ENCODE data around the gene STK11.

Gene STK11

GRCh38 chr19:1225440-1226226, 20.1 kb downstream of the STK11 start:
- DNase-seq (ENCODE audit: low read depth, low spot score): no peak

GRCh38 chr19:1226227-1226518, 20.6 kb downstream of the STK11 start:
- DNase-seq (ENCODE audit: low read depth, low spot score): no peak

- DNase-seq (ENCODE audit: low read depth, low spot score): no peak
These were observed 21.1 kb downstream of the STK11 start for GRCh38 chr19:1226522-1227303.

GRCh38 chr19:1227304-1228054, 21.9 kb downstream of the STK11 start:
- no peak for DNase-seq (ENCODE audit: low read depth, low spot score)

GRCh38 chr19:1228161-1228957, 22.8 kb downstream of the STK11 start:
- no peak for DNase-seq (ENCODE audit: low read depth, low spot score)

- no peak for DNase-seq (ENCODE audit: low read depth, low spot score)
These were observed 23.7 kb downstream of the STK11 start for GRCh38 chr19:1229056-1229923.

GRCh38 chr19:1229924-1230782, 24.6 kb downstream of the STK11 start:
- no peak for DNase-seq (ENCODE audit: low read depth, low spot score)

GRCh38 chr19:1230783-1231489, 25.4 kb downstream of the STK11 start:
- DNase-seq (ENCODE audit: low read depth, low spot score): no peak

GRCh38 chr19:1231729-1232637, 26.4 kb downstream of the STK11 start:
- DNase-seq (ENCODE audit: low read depth, low spot score): no peak

GRCh38 chr19:1232652-1233072, 27.1 kb downstream of the STK11 start:
- DNase-seq (ENCODE audit: low read depth, low spot score): no peak

- no peak for DNase-seq (ENCODE audit: low read depth, low spot score)
These were observed 27.6 kb downstream of the STK11 start for GRCh38 chr19:1233115-1233667.

- DNase-seq (ENCODE audit: low read depth, low spot score): no peak
These were observed 28.7 kb downstream of the STK11 start for GRCh38 chr19:1234051-1234954.

- no peak for DNase-seq (ENCODE audit: low read depth, low spot score)
These were observed 29.4 kb downstream of the STK11 start for GRCh38 chr19:1234955-1235380.

GRCh38 chr19:1235625-1236538, 30.3 kb downstream of the STK11 start:
- DNase-seq (ENCODE audit: low read depth, low spot score): no peak

- DNase-seq (ENCODE audit: low read depth, low spot score): no peak
These were observed 31.0 kb downstream of the STK11 start for GRCh38 chr19:1236576-1236975.

Data from brain pericyte (primary cell).